ENCODE measurements around the gene RLBP1.
"Not testable (repeated sequence)": the region's sequence is repeated elsewhere in the genome, so short reads cannot be mapped to it uniquely, and the experiment has no call there.

RLBP1 gene

DNA sequence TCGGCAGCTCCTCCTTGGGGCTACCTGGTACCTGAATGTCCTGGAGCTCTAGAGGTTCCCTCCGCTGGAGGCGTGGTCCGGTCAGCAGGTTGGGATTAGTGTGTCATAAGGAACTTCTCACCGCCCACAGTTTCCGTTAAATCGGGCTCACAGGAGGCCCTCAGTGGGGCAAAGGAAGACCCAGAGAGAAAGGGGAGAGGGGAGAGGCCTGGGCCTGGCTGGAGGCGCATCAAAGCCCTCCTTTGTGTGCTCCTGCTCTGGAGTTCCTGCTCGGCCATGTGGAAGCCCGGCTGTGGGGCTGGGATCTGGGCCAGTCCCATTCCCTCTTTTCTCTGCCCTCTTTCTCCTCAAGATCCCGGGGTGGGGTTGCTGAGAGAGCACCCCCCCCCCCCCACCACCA is at the start of gene RLBP1:
Gene RLBP1, minus strand, starts transcription at position 37 of the 400 bp plus-strand sequence. CDS start 2,604 bp downstream, outside the sequence.
- DNase-seq = no peak

DNA sequence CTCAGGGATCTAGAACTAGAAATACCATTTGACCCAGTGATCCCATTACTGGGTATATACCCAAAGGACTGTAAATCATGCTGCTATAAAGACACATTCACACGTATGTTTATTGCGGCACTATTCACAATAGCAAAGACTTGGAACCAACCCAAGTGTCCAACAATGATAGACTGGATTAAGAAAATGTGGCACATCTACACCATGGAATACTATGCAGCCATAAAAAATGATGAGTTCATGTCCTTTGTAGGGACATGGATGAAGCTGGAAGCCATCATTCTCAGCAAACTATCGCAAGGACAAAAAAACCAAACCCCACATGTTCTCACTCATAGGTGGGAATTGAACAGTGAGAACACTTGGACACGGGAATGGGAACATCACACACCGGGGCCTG is 28.8 kb upstream of the RLBP1 start:
- DNase-seq = not testable (repeated sequence)

DNA sequence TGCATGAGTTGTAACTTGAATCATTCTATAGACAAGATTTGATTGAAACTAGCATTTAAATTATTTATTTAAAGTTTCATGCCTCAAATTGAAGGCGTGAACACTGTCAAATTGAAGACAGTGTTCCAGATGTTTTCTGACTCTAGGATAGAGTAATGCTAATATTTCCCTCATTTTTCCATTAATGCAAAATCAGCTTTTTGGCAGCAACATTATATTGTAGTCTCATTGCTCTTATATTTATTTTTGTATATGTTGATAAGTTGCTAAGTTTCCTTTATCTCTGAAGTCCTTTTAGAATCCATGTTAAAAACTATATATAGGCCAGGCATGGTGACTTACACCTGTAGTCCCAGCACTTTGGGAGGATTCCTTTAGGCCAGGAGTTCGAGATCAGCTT is 27.2 kb upstream of the RLBP1 start:
- no peak for DNase-seq

GRCh38 chr15:89247446-89247845 is 26.1 kb upstream of the RLBP1 start:
- no peak for DNase-seq

DNA sequence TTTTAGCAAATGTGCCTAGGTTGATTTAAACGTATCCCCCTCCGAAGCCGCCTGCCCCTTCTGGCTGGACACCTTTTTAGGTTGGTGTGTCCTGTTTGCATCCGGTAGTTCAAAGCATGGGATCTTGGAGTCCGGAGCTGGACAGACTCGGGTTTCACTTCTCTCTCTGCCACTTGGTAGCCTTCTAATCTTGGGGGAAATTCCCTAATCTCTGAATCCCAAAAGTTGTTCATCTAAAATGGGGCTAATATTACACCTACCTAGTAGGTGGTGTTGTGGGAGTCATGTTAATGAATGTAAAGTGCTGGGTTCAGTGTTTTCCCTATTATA is 23.2 kb upstream of the RLBP1 start:
- DNase-seq = no peak

GRCh38 chr15:89243691-89244573 is 22.6 kb upstream of the RLBP1 start, which contains the start of gene FANCI:
Gene FANCI, plus strand, starts transcription at chr15:89243979. Its CDS starts 3,669 bp downstream, at chr15:89247648.
- peak; percentile 95 for DNase-seq

GRCh38 chr15:89243046-89243690 is 21.8 kb upstream of the RLBP1 start:
- no peak for DNase-seq

- DNase-seq = not testable (repeated sequence)
These were observed 18.8 kb upstream of the RLBP1 start for GRCh38 chr15:89239883-89240810.

GRCh38 chr15:89231832-89232231 is 10.5 kb upstream of the RLBP1 start:
- no peak for DNase-seq

DNA sequence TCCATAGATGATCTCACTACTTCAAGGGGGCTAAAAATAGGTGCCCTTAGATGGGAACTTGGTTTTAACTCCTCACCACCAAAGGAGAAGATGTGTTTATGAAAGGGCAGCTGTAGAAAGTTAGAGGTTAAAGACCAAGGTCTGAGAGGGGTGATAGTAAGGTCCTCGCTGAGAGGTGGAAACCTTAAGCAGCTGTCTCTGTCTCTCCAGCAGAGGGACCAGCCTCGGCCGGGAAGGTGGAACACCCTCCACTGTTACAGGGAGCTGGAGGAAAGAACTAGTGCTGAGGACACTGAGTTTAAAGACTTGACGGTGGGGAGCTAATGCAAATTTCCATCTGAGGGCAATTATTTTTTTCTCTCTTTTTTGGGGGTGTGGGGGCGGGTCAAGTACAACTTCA is 8.9 kb upstream of the RLBP1 start:
- no peak for DNase-seq

DNA sequence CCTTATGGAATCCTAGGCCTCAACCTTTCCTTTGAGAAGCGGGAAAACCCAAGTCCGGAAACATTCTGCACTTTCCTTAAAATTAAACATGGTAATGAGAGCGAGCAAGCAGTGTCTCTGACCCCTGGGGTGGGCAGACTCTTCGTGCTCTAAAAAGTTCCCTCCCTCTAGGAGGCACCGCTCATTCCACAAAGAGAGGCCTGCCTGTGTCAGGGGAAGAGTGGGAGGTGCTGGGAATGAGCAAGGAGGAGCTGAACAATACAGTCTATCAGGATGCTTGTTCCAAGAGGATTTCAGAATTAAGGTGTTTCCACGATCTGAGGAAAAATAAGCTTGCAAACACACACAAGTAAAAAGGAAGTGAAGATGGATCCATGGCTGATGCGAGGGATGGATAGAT is 6.0 kb upstream of the RLBP1 start:
- DNase-seq = no peak

GRCh38 chr15:89226359-89227221 is 5.2 kb upstream of the RLBP1 start:
- peak; percentile 2 for DNase-seq

GRCh38 chr15:89225588-89225987 is 4.2 kb upstream of the RLBP1 start:
- no peak for DNase-seq

DNA sequence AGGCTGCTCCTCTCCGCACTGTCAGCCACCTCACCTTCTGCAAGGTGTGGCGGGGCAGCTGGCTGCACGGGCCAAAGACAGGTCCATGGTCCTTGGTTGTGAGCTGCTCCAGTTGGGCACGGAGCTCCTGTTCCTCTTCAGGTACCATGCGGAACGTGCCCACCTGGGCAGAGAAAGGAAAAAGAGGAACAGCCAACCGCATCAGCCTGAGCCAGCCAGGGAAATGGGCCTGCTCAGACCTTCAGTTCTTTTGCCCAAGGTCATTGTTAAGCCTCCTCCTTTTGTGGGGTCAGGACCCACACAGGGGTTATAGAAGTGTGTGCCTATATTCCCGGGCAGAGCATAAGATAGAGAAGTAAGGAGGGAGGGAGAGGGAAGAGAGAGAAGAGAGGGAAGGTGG is 2.8 kb downstream of the RLBP1 start:
- no peak for DNase-seq

GRCh38 chr15:89217686-89218376 is 3.5 kb downstream of the RLBP1 start:
- no peak for DNase-seq

- no peak for DNase-seq
These were observed 4.3 kb downstream of the RLBP1 start for GRCh38 chr15:89217031-89217430.

DNA sequence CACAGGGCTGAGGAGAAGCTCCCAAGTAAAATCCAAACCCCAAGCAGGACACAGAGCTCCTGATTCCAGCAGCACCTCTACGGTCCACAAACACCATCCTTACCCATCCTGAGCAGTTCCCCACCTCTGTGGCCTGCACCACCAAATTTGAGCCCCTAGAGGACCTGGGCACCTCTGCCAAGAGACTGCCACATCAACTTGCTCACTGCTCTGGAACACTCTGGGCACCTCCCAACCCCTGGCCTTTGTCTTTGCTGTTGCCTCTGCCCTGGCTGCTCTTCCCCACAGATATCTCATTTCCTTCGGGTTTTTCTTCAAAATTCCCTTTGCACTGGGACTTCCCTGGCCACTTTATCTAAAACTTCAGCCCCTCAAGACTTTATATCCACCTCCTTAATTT is 5.8 kb downstream of the RLBP1 start:
- no peak for DNase-seq

- no peak for DNase-seq
These were observed 9.7 kb downstream of the RLBP1 start for GRCh38 chr15:89211678-89212170.

DNA sequence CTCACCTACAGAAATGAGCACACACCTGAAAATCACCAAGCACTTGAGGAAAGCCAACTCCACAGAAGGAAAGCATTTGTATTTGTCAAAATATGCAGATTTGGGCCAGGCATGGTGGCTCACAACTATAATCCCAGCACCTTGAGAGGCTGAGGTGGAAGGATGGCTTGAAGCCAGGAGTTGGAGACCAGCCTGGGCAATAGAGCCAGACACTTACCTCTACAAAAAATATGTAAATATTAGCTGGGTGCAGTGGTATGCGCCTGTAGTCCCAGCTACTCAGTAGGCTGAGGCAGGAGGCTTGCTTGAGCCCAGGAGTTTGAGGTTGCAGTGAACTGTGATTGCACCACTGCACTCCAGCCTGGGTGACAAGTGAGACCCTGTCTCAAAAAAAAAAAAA is 12.3 kb downstream of the RLBP1 start:
- no peak for DNase-seq

DNA sequence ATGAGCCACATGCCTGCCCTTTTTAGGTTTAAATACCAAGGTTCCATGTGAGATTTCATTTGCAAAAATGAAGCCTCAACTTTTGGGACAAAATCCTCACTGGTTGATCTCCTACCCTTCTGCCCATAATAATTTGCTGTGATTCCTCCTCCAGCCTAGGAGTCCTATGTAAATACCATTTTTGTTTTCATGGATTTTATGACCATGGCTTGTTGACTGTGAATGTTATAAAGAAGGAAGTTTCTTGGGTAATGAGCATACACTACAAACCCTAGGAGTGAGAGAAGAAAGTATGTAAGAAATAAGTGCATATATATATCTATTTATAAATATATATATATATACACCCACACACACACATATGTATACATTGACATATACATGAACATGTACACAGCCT is 13.1 kb downstream of the RLBP1 start:
- DNase-seq = no peak

DNA sequence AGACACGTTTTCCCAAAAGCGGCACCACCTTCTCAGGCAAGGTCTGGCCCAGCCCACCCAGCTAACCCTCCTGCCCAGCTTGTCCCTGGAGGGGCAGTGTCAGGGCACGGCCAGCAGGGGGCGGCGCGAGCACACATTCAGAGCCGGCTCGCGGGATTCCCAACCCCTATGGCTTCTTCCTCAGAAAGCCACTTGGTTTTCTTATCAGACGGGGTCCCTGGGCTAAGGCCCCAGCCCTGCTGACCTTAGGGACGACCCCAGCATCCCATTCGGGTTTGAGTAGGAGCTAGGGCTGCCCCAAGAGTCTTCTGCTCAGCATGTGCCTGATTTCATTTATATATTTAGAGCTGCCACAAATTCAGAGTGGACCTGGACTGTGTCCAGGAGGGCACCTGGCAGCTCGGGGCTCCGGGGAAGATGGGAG is 14.5 kb downstream of the RLBP1 start:
- peak; percentile 72 for DNase-seq
